Measurements from ENCODE around the gene TRIM67. TPM values are rescaled to one million over a fixed set of nuclear protein-coding genes. Genes with fewer than 3 reads are reported as not detected.
"Not testable (repeated sequence)": the region's sequence is repeated elsewhere in the genome, so short reads cannot be mapped to it uniquely, and the experiment has no call there.

TRIM67 gene
- total RNA-seq, 2 experiments from 2014 or later: not detected

DNA sequence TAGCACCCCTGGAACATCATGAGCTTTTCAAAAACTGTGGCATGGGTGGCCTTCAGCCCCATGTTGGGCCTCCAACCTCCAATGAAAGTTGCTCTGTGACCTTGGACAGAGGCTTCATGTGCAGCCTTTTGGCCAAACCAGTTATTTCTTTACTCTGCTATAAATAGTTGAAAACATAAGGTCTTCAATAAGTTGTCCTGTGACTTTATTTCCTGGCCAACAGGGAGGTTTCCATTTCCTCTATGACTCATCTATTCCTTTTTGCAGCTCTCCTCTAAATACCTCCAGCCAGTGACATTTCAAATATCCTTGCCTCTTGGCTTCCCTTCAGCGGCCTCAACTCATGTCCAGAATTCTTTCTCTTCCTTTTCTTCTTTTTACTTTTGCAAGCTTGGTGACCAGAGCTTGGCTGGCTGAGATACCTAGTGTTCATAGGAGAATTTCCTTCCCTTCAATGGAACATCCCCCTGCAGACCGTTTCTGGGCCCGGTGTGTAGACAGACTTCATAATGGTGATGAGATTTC, 22.7 kb upstream of the TRIM67 start:
- intact Hi-C loops (cut with micrococcal nuclease): no loop called here
- Mint-ChIP-seq H3K27me3 (ENCODE audit: low read depth) (peaks cover 17% of the 10 kb centered on the region), H3K27ac (no peak overlapping the region), H3K4me3 (no peak overlapping the region), H3K36me3 (ENCODE audit: low read depth) (no peaks in the 10 kb centered on the region), H3K9me3 (no peaks in the 10 kb centered on the region), H3K4me1 (ENCODE audit: low read depth) (no peaks in the 10 kb centered on the region)
- no peak for DNase-seq
- CTCF ChIA-PET: interaction anchor here (1.0 kb wide), 1 partner anchor 71 kb away, joined by 4 read pairs; no protein-coding TSS in a partner anchor

DNA sequence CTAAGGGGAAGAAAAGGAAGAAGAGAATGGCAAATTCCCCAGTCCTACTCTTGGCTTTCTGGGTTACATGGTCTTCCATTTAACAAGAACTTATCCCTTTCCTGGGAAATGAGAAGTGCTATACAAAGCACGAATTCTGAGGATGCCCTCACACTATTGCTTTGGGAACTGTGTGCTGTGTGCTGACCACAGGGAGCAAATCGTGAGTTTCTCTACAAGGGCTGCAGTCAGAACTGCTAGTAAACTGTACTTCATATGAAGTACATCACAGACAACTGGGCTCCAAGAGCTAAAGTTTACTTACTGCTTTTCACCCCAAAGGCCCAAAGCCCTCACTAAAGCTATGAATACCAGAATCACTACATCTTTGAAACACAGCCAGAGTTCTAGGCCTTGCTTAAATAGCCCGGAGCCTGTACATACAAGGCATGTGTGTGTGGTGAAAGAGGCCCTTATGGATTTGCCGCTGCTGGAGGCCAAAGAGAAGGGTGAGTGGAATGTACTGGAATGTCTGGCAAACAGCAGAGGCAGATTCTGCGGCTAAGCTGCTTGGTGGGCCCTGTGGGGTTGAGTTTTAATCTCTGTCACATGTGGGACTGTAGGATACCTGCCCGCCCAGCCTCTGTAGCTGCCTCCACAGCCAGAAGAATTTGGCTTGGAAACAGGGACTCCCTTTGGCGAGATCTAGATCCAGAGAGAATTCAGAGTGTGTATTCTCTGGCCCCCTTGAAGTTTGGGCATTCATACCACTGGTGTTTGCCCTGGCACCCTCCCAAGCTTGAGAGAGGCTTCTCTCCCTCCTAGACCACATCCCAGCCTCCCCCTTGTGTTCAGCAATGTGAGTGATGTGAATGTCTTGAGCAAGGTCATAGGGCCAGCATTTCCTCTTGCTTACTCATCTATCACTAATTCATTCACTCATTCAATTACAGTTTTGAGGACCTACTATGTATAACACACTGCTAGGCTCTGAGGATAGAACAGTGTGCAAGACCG, 21.9 kb upstream of the TRIM67 start:
- no peak for DNase-seq
- Mint-ChIP-seq H3K36me3 (ENCODE audit: low read depth) (no peaks in the 10 kb centered on the region), H3K27me3 (ENCODE audit: low read depth) (peaks cover 17% of the 10 kb centered on the region), H3K4me1 (ENCODE audit: low read depth) (no peaks in the 10 kb centered on the region), H3K27ac (no peak overlapping the region), H3K9me3 (no peaks in the 10 kb centered on the region), H3K4me3 (no peak overlapping the region)
- intact Hi-C loops (cut with micrococcal nuclease): no loop called here
- CTCF ChIA-PET: no interaction called here

DNA sequence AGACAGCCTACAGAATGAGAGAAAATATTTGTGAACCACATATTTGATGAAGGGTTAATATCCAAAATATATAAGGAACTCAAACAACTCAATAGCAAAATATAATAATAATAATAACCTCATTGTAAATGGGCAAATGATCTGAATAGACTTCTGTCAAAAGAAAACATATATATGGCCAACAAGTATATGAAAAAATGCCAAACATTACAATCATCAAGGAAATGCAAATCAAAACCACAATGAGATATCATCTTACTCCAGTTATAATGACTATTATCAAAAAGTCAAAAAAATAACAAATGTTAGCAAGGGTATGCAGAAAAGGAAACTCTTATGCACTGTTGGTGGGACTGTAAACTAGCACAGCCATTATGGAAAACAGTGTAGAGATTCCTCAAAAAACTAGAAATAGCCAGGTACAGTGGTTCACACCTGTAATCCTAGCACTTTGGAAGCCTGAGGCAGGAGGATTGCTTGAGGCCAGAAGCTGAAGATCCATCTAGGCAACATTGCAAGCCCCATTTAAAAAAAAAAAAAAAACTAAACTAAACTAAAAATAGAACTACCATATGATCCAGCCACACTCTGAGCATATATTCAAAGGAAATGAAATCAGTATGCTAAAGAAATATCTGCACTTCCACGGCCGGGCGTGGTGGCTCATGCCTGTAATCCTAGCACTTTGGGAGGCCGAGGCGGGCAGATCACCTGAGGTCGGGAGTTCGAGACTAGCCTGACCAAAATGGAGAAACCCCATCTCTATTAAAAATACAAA, 17.3 kb upstream of the TRIM67 start:
- Mint-ChIP-seq H3K27me3 (ENCODE audit: low read depth) (peaks cover 26% of the 10 kb centered on the region), H3K4me1 (ENCODE audit: low read depth) (no peaks in the 10 kb centered on the region), H3K4me3 (no peak overlapping the region), H3K9me3 (no peaks in the 10 kb centered on the region), H3K36me3 (ENCODE audit: low read depth) (no peaks in the 10 kb centered on the region), H3K27ac (no peak overlapping the region)
- CTCF ChIA-PET: no interaction called here
- DNase-seq: no peak
- intact Hi-C loops (cut with micrococcal nuclease): no loop called here

DNA sequence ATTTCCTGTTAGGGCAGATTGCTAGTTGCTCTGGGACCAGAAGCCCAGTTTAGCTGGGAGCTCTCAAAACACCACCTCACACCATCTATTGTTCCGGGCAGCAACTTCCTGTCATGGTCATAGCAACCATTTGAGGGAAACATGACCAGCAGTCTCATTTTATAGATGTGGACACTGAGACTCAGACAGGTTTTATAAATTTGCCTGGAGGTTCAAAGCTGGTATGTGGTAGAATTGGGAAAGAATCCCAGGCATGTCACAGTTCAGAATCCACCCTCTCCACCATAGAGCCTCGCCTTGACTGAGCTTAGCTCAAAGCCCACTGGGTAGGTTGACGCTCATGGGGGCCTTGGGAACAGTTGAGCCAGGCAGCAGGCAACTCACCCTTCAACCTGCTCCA, 14.0 kb upstream of the TRIM67 start:
- Mint-ChIP-seq H3K4me1 (ENCODE audit: low read depth) (no peaks in the 10 kb centered on the region), H3K27me3 (ENCODE audit: low read depth) (peaks cover 24% of the 10 kb centered on the region), H3K27ac (no peak overlapping the region), H3K9me3 (peaks cover 14% of the 10 kb centered on the region), H3K4me3 (no peak overlapping the region), H3K36me3 (ENCODE audit: low read depth) (no peaks in the 10 kb centered on the region)
- CTCF ChIA-PET: no interaction called here
- intact Hi-C loops (cut with micrococcal nuclease): no loop called here
- DNase-seq: no peak

DNA sequence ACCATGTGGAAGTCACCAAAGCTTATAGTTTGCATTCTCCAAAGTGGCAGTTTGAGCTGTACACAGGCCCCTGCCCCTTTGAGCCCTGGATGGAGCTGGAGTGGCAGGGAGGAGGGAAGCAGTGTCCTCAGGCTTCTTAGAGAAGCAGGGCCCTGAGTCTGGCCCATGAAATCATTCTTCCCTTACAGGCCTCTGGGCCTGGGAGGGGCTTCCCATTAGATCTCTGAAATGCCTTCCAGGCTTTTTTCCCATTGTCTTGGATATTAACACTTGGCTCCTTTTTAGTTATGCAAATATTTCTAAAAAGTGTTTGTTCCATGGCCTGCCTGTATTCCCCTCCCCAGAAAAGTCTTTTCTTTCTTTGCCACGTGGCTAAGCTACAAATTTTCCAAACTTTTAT, 10.0 kb upstream of the TRIM67 start:
- no peak for DNase-seq
- H3K27ac Mint-ChIP-seq: no peak overlapping the region
- CTCF ChIA-PET: interaction anchor here (0.7 kb wide), 1 partner anchor 1361 kb away, joined by 3 read pairs; no protein-coding TSS in a partner anchor
- peaks cover 14% of the 10 kb centered on the region for H3K9me3 Mint-ChIP-seq
- no peaks in the 10 kb centered on the region for H3K36me3 Mint-ChIP-seq (ENCODE audit: low read depth)
- intact Hi-C loops (cut with micrococcal nuclease): no loop called here
- no peaks in the 10 kb centered on the region for H3K4me1 Mint-ChIP-seq (ENCODE audit: low read depth)
- peaks cover 29% of the 10 kb centered on the region for H3K27me3 Mint-ChIP-seq (ENCODE audit: low read depth)
- H3K4me3 Mint-ChIP-seq: no peak overlapping the region

DNA sequence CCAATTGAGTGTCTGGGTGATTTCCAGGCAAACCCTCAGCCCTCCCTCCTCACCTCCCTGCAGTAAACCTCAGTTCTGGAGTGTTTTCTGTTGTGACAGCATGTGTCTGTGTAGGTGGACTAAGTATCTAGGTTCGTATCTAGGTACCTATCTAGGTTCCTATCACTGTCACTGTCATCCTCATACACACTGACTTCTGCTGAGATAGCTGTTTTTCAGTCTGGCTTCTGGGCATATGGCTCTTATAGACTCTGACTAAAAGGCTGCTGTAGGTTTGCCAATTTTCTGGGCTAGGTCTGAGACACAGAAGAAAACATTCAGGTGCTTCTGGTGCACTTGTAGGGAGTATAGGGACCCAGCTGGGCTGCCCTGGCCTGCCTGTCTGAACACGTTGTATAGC, 8.1 kb upstream of the TRIM67 start:
- intact Hi-C loops (cut with micrococcal nuclease): no loop called here
- Mint-ChIP-seq H3K9me3 (peaks cover 14% of the 10 kb centered on the region), H3K4me1 (ENCODE audit: low read depth) (no peaks in the 10 kb centered on the region), H3K4me3 (no peak overlapping the region), H3K27ac (no peak overlapping the region), H3K36me3 (ENCODE audit: low read depth) (no peaks in the 10 kb centered on the region), H3K27me3 (ENCODE audit: low read depth) (peaks cover 27% of the 10 kb centered on the region)
- CTCF ChIA-PET: interaction anchor here (1.2 kb wide), 1 partner anchor 71 kb away, joined by 3 read pairs; no protein-coding TSS in a partner anchor
- DNase-seq: no peak

DNA sequence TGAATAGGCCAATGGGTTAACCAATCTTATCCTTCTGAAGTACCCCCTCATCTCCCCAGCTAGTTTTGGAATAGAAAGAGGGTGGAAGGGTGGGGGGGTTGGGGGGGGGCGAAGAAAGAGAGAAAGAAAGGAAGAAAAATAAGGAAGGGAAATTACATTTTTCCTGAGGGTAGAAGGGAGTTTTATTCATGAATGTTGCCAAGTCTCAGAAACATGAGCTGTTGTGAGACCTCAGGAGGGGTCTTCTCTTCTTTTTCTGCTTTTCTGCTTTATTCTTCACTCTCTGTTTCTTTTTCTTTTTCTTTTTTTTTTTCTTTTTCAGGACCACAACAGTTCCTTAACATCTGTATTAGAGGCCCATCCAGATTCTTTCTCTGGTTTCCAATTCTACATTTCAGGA, 6.0 kb upstream of the TRIM67 start:
- H3K27me3 Mint-ChIP-seq (ENCODE audit: low read depth): peaks cover 47% of the 10 kb centered on the region
- intact Hi-C loops (cut with micrococcal nuclease): no loop called here
- H3K4me1 Mint-ChIP-seq (ENCODE audit: low read depth): peaks cover under 1% of the 10 kb centered on the region
- peaks cover 14% of the 10 kb centered on the region for H3K9me3 Mint-ChIP-seq
- no peak overlapping the region for H3K27ac Mint-ChIP-seq
- no peaks in the 10 kb centered on the region for H3K36me3 Mint-ChIP-seq (ENCODE audit: low read depth)
- no peak overlapping the region for H3K4me3 Mint-ChIP-seq
- CTCF ChIA-PET: no interaction called here
- DNase-seq: no peak

DNA sequence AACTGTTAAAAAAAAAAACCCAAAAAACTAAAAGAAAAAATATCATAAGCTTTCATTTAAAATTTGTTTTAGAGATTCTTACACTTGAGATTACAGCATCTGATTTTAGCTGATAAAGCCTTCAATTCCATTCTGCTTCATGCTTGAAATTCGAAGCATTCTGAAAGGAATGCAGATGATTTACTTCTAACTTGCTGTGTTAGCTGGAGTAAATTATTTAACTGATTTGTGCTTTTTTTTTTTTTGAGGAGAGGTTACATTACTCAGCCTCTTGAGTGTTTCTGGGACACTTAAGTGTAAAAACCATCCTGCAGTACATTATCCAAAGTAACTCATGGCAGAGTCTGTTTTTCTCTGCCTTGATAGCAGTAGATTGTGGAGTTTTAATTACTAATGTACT, 4.5 kb upstream of the TRIM67 start:
- Mint-ChIP-seq H3K27ac (no peak overlapping the region), H3K9me3 (peaks cover 5% of the 10 kb centered on the region), H3K36me3 (ENCODE audit: low read depth) (no peaks in the 10 kb centered on the region), H3K4me3 (no peak overlapping the region), H3K27me3 (ENCODE audit: low read depth) (peaks cover 51% of the 10 kb centered on the region), H3K4me1 (ENCODE audit: low read depth) (peaks cover 7% of the 10 kb centered on the region)
- no peak for DNase-seq
- CTCF ChIA-PET: interaction anchor here (0.7 kb wide), 1 partner anchor 275 kb away, joined by 3 read pairs; no protein-coding TSS in a partner anchor
- intact Hi-C loops (cut with micrococcal nuclease): no loop called here

DNA sequence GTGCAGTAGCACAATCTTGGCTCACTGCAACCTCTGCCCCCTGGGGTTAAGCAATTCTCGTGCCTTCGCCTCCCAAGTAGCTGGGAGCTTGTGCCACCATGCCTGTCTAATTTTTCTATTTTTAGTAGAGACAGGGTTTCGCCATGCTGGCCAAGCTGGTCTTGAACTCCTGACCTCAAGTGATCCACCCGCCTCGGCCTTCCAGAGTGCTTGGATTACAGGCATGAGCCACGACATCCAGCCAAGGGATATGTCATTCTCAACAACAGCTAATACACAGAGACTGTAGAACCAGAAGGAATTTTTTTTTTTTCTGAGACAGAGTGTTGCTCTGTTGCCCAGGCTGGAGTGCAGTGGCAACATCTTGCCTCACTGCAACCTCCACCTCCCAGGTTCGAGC, 3.7 kb upstream of the TRIM67 start:
- H3K27me3 Mint-ChIP-seq (ENCODE audit: low read depth): peaks cover 54% of the 10 kb centered on the region
- DNase-seq; H3K27ac Mint-ChIP-seq; CTCF ChIA-PET; H3K36me3 Mint-ChIP-seq (ENCODE audit: low read depth); intact Hi-C loops (cut with micrococcal nuclease); H3K4me1 Mint-ChIP-seq (ENCODE audit: low read depth); H3K4me3 Mint-ChIP-seq; H3K9me3 Mint-ChIP-seq: not testable (repeated sequence)

DNA sequence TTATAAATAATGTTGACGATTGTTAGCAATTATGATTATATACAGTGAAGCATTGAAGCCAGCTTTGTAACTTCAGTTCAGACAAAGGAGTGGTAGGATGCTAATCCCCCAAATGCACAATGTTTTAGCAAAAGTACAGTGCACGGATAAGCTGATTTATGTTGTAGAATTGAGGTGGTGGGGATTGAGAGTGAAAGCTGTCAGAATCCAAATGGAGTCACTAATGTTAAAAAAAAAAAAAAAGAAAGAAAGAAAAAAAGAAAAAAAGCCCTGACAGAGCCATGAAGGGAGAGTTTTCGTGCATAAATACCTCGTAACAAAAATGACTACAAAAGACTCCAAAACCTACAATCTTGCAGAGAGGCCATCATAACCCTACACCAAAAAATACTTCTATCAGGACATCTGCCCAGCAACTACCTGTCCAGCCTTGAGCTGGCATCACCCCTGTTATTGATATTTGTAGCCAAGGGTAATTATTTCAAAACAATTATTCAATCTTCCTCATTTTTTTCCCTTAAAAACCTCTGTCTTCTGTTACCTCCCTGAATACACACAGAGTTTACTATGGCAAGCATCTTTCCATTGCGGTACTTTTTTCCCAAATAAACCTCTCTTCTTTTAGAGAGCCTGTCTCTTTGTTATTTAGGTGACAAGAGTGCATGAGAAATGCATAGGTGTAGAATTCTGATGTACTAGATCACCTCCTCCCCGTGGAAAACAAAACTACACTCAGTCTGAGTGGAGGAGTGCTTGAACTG, 2.5 kb upstream of the TRIM67 start:
- DNase-seq: no peak
- peaks cover 60% of the 10 kb centered on the region for H3K27me3 Mint-ChIP-seq (ENCODE audit: low read depth)
- CTCF ChIA-PET: interaction anchor here (0.6 kb wide), 1 partner anchor 314 kb away, joined by 3 read pairs; no protein-coding TSS in a partner anchor
- no peak overlapping the region for H3K27ac Mint-ChIP-seq
- intact Hi-C loops (cut with micrococcal nuclease): no loop called here
- H3K4me3 Mint-ChIP-seq: no peak overlapping the region
- no peaks in the 10 kb centered on the region for H3K9me3 Mint-ChIP-seq
- H3K36me3 Mint-ChIP-seq (ENCODE audit: low read depth): no peaks in the 10 kb centered on the region
- peaks cover 12% of the 10 kb centered on the region for H3K4me1 Mint-ChIP-seq (ENCODE audit: low read depth)

DNA sequence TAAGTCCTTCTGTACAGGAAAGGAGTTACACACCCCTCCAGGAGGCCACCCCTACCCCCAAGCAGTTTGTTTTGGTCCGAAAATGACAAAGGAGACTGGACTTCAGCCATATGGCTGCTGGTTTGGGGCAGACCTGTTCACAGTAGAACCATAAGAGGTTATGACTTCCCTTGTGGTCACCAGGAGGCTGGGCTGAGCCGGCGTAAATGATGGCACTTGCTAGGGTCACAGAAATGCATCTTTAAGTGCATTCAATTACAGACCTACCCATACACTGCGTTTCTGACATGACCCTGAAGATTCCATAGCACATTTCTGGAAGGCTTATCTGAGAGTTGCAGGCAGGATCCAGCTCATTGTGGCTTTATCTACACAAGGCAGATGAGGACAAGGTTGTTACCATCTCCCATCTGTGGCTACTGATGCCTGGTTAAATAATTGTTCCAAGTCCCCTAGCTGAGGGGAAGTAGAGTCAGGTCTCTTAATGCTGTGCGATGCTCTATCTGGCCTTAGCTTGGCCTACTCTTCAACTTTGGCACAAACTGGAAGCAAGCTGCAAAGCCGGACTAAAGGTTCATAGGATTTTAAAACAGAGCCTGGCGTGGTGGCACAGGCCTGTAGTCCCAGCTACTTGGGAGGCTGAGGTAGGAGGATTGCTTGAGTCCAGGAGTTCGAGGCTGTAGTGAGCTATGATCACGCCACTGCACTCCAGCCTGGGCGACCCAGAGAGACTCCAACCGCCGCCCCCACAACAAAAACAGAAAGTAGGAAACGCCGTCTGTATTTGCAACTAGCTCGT, 1.7 kb upstream of the TRIM67 start:
- intact Hi-C loops (cut with micrococcal nuclease): no loop called here
- H3K27ac Mint-ChIP-seq: no peak overlapping the region
- no peaks in the 10 kb centered on the region for H3K36me3 Mint-ChIP-seq (ENCODE audit: low read depth)
- no peak overlapping the region for H3K4me3 Mint-ChIP-seq
- peaks cover 61% of the 10 kb centered on the region for H3K27me3 Mint-ChIP-seq (ENCODE audit: low read depth)
- no peaks in the 10 kb centered on the region for H3K9me3 Mint-ChIP-seq
- H3K4me1 Mint-ChIP-seq (ENCODE audit: low read depth): peaks cover 12% of the 10 kb centered on the region
- DNase-seq: no peak
- CTCF ChIA-PET: no interaction called here

Data from activated naive CD4-positive, alpha-beta T cell treated with anti-CD3 and anti-CD28 coated beads for 36 hours (primary cell).